Transverse colon (tissue), 4 donors: ENCODE measurements around the gene LTBP2. TPM values are rescaled to one million over a fixed set of nuclear protein-coding genes. Genes with fewer than 3 reads are reported as not detected.

Experiments used
- DNase-seq: peaks from one replicate; pipeline ENCODE4 v3.0.0-alpha.2; 2019
- H3K27ac ChIP-seq, 4 donors: fragments of 200-600 bp; sonication (generic); 2 replicates each; pipeline ENCODE4 v1.5.1; 2016 to 2018; ENCODE audit warnings: inconsistent platforms in 4 of 4
- H3K27me3 ChIP-seq: fragments of 200-600 bp; sonication (generic); 2 replicates; pipeline ENCODE4 v1.5.1; 2017; ENCODE audit warnings: inconsistent platforms
- H3K36me3 ChIP-seq, 4 donors: fragments of 200-600 bp; sonication (generic); 2 replicates each; pipeline ENCODE4 v1.5.1; 2017 to 2019; ENCODE audit warnings: inconsistent platforms in 4 of 4
- H3K4me1 ChIP-seq, 4 donors: fragments of 200-600 bp; sonication (generic); 2 replicates each; pipeline ENCODE4 v1.5.1; 2017 to 2020; ENCODE audit warnings: inconsistent platforms in 4 of 4
- H3K4me3 ChIP-seq, 4 donors: fragments of 200-600 bp; sonication (generic); 1 replicate in 1 of 4; 2 replicates in 3 of 4; pipeline versions ENCODE4 v1.5.1 to v1.6.1; 2017 to 2019; ENCODE audit warnings: inconsistent platforms in 4 of 4
- H3K9me3 ChIP-seq, 2 donors: fragments of 200-600 bp; sonication (generic); 2 replicates each; pipeline ENCODE4 v1.5.1; 2017 to 2019; ENCODE audit warnings: inconsistent platforms in 2 of 2
- EP300 ChIP-seq: sonication (generic); formaldehyde crosslinking; IDR thresholded peaks from one replicate; pipeline ENCODE4 v1.6.1; 2017; ENCODE audit warnings: antibody characterized with exemption, low read depth
- POLR2A ChIP-seq: fragments of 450-650 bp; IDR thresholded peaks from one replicate; pipeline ENCODE4 v1.6.1; 2016; ENCODE audit warnings: antibody characterized with exemption, mild to moderate bottlenecking, moderate library complexity
- POLR2AphosphoS5 ChIP-seq, 3 donors: sonication (generic); formaldehyde crosslinking; IDR thresholded peaks; one replicate each; pipeline ENCODE4 v1.6.1; 2016; ENCODE audit warnings: antibody characterized with exemption in 3 of 3
- WGBS, 2 donors: methylation state at CpG; one replicate each; pipeline ENCODE4 v1.1.5; 2018; ENCODE audit warnings: low coverage in 1 of 2; 5-methylcytosine and 5-hydroxymethylcytosine counted together
- in situ Hi-C, 4 donors: fragments of 200-750 bp; cut with MboI; loops; one replicate each; pipeline versions ENCODE4 v1.15.0 to v1.15.1; 2017; ENCODE audit warnings: low sequenced_read_pairs in 3 of 4, low pct_ligation_motif_present in 1 of 4, low pct_unique_long_range_greater_than_20kb in 1 of 4
- intact Hi-C: fragments of 100-400 bp; cut with DNase I; formaldehyde crosslinking; loops from one replicate; pipeline ENCODE4 v1.15.1; 2023; ENCODE audit warnings: low total_unique reads
- total RNA-seq, 4 donors: library from RNA; depleted of rRNA; stranded (reverse); fragments of >200 nt; gene quantifications; one replicate each; pipeline ENCODE4 v1.1.0, GENCODE V29; 2016
- TF ChIP-seq, protein P1 (sequence below), 5 experiments: fragments of 200-600 bp in 3 of 5; fragments of 450-650 bp in 2 of 5; sonication (generic) in 3 of 5; IDR thresholded peaks; 1 replicate in 2 of 5; 2 replicates in 3 of 5; pipeline ENCODE4 v1.5.1; 2016 to 2017; ENCODE audit warnings: antibody characterized with exemption in 5 of 5, inconsistent platforms in 3 of 5, mild to moderate bottlenecking in 2 of 5, moderate library complexity in 1 of 5

The LTBP2 gene
- total RNA-seq, 4 donors from 2014 or later, result 9.7 to 15.3 (median 11.9) TPM

DNA sequence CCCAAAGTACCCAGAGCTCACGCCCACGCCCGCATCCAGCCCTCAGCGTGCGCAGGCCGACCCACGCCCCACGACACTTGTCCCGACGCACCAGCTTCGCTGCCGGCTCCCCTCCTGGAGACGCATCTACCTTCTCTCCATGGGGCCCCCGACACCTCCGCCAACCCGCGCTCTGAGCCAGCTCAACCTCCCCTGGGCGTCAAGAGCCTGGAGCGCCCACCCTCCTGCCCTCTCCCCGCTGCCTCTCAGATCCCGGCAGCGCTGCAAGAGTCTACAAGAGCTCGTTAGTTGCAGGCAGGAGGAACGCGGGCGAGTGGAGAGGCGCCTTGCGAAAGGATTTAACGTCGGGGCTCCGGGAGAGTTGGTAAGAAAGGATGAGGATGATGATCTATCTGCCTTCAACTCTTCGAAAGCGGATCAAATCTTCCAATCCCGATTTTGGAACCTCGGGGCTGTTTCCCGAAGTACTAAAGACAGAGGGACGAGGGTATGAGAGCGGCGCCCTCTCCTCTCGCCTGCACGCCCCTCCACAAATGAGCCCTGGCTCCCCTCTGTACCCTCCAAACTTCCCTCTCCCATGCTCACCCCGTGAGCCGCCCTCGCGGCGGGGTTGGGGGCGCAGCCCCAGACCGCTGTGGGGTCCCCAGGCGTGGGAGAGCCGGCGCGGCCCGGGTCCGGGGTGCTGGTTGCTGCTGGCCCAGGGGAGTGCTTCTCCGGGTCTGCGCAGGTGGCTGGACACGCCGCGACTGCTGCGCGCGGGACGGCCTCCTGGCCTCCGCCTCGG, 979 bp downstream of the LTBP2 start:
- Histone ChIP-seq H3K4me3 (peak overlapping the region in 3 of 4 donors; percentile 49 to 69 (median 61)), H3K27me3 (peaks cover 18% of the 10 kb centered on the region), H3K9me3 (no peaks in the 10 kb centered on the region), H3K4me1 (peaks cover 0 to 22% (median 17%) of the 10 kb centered on the region in 4 donors), H3K36me3 (no peaks in the 10 kb centered on the region), H3K27ac (peak overlapping the region in 2 of 4 donors; percentile 45 to 46)
- TF ChIP-seq, protein P1, sequence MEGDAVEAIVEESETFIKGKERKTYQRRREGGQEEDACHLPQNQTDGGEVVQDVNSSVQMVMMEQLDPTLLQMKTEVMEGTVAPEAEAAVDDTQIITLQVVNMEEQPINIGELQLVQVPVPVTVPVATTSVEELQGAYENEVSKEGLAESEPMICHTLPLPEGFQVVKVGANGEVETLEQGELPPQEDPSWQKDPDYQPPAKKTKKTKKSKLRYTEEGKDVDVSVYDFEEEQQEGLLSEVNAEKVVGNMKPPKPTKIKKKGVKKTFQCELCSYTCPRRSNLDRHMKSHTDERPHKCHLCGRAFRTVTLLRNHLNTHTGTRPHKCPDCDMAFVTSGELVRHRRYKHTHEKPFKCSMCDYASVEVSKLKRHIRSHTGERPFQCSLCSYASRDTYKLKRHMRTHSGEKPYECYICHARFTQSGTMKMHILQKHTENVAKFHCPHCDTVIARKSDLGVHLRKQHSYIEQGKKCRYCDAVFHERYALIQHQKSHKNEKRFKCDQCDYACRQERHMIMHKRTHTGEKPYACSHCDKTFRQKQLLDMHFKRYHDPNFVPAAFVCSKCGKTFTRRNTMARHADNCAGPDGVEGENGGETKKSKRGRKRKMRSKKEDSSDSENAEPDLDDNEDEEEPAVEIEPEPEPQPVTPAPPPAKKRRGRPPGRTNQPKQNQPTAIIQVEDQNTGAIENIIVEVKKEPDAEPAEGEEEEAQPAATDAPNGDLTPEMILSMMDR (IDR thresholded peaks at IDR 0.05), result no peak
- TF ChIP-seq POLR2AphosphoS5 (IDR thresholded peaks at IDR 0.05) (no peak), POLR2A (no peak), EP300 (no peak)
- WGBS, 2 donors, result 37 to 53% methylated on average over 9 to 65 of the region's 65 CpGs
- intact Hi-C loops, result no loop called here
- DNase-seq, result no peak
- in situ Hi-C loops, result no loop called here

DNA sequence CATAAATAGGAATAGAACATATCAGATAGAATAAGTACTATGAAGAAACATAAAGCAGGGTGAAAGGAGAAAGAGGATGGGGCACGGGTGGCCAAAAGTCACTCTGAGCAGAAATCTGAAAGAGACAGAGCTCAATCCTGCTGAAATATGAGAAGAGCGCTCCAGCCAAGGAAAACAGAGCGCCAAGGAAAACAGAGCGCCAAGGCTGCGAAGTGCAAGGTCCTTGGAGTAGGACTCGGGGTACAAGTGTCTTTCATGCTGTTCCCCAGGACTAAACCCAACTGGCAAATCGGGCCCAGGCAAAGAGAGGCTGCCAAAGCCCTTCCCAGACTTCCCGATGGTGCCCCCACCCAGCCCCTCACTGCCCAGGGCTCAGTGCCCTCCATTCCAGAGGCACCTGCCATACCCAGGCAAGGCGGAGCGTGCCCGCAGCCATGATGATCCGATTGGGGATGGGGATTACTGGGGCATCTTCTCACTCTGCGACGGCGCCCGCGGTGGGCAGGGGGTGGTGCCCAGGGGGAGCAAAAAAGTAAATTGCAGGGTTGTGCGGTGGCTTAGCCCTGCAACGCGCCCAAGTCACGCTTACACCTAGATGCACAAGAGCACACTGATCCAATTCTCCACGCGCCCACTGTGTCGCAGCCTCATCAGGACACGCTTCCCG, 1.7 kb downstream of the LTBP2 start:
- Histone ChIP-seq H3K27ac (no peak overlapping the region), H3K9me3 (no peaks in the 10 kb centered on the region), H3K4me1 (peaks cover 0 to 22% (median 17%) of the 10 kb centered on the region in 4 donors), H3K27me3 (peaks cover 18% of the 10 kb centered on the region), H3K36me3 (no peaks in the 10 kb centered on the region), H3K4me3 (no peak overlapping the region)
- DNase-seq, result no peak
- TF ChIP-seq, protein P1 (IDR thresholded peaks at IDR 0.05), result no peak
- intact Hi-C loops (no loop called here), in situ Hi-C loops (no loop called here)
- WGBS, 2 donors, result 94% methylated on average over 2 to 26 of the region's 26 CpGs

DNA sequence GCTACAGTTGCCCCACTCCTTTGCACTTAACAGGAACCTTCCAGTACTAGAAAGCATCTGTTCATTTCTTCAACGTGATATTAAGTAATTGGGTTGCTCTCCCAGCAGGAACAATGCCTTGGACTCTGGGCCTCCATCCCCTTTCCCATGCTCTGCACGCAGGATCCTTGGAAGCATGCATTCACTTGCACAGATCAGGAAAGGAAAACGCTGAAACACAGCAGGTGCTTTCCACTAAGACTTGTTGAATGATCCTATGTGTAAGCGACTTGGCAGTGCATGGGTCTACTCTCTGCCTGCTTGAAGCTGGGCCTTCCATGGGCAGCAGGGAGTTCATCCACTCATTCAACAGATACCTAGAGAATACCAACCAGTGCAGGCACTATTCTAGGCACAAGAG, 2.3 kb downstream of the LTBP2 start:
- Histone ChIP-seq H3K9me3 (no peaks in the 10 kb centered on the region), H3K27me3 (peaks cover 18% of the 10 kb centered on the region), H3K36me3 (no peaks in the 10 kb centered on the region), H3K27ac (no peak overlapping the region), H3K4me1 (peaks cover 0 to 22% (median 17%) of the 10 kb centered on the region in 4 donors), H3K4me3 (no peak overlapping the region)
- WGBS, 2 donors, result 60 to 61% methylated on average over 4 of the region's 4 CpGs
- TF ChIP-seq EP300, result no peak
- TF ChIP-seq, protein P1 (IDR thresholded peaks at IDR 0.05), result no peak
- no peak for TF ChIP-seq POLR2AphosphoS5 (IDR thresholded peaks at IDR 0.05)
- no peak for TF ChIP-seq POLR2A
- in situ Hi-C loops, result loop anchor here in 1 of 4 donors (10.0 kb wide), 1 partner anchor 185 kb away; no protein-coding TSS in a partner anchor
- intact Hi-C loops, result loop anchor here (5.0 kb wide), 1 partner anchor 107 kb away; no protein-coding TSS in a partner anchor
- DNase-seq, result no peak

DNA sequence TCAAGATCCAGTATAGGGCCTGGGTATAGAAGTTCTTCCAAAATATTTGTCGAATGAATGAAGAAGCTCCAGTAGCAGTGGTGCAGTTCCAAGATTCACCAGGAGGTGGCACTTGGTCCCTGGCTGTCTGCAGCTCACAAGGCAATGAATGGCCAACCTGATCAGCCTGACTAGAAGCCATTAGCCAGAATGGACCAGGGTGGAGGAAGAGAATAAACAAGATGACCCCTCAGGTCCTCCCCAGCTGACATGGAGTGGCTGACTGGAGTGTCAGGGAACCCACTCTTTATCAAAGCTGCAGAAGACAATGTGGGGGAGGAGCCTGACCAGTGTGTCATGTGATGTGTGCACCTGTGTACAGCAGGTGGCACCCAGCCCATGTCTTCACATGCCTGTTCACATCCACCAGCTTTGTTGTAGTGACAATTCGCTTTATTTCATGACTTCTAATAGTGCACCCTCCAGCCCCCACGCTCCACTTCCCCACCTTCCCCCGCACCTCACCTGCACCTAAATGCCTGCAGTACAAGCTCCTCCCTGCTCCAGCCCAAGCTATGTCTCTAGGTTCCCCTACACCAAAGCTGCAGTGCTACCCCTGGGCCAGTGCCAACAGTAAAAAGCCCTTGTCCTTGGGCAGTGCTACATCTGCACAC, 3.0 kb downstream of the LTBP2 start:
- no peak for TF ChIP-seq EP300
- TF ChIP-seq, protein P1 (IDR thresholded peaks at IDR 0.05), result peak; percentile 97 to 99 (median 98)
- H3K27me3 ChIP-seq, result peaks cover 18% of the 10 kb centered on the region
- H3K36me3 ChIP-seq, result no peaks in the 10 kb centered on the region
- H3K27ac ChIP-seq, result no peak overlapping the region
- peaks cover 0 to 22% (median 17%) of the 10 kb centered on the region in 4 donors for H3K4me1 ChIP-seq
- no peaks in the 10 kb centered on the region for H3K9me3 ChIP-seq
- DNase-seq, result peak; percentile 87
- intact Hi-C loops (loop anchor here (5.0 kb wide), 1 partner anchor 107 kb away; no protein-coding TSS in a partner anchor), in situ Hi-C loops (loop anchor here in 1 of 4 donors (10.0 kb wide), 1 partner anchor 186 kb away; no protein-coding TSS in a partner anchor)
- no peak overlapping the region for H3K4me3 ChIP-seq
- 0 to 41% methylated on average over 1 to 4 of the region's 4 CpGs for WGBS, 2 donors
